Right lobe of liver (tissue), 4 donors: ENCODE data around the gene NCOR1.

Experiments used
- POLR2A ChIP-seq: fragments of 450-650 bp; IDR thresholded peaks from one replicate; pipeline ENCODE4 v1.6.1; 2017; ENCODE audit warnings: antibody characterized with exemption, mild to moderate bottlenecking
- TF ChIP-seq, protein P1 (sequence below), 4 donors: fragments of 200-600 bp in 3 of 4; fragments of 450-650 bp in 1 of 4; IDR thresholded peaks; one replicate each; pipeline versions ENCODE4 v1.5.1 to v1.8.0; 2016 to 2022; ENCODE audit warnings: antibody characterized with exemption in 4 of 4, mild to moderate bottlenecking in 2 of 4
- donor health status: DM: no; HTN: no; CAD: no.
- donor health status: DM: no; HTN: no; CAD: no.
- donor health status: DM: no; HTN: yes; CAD: no.

GRCh38 chr17:16068323-16068722, 147.0 kb downstream of the NCOR1 start:
- TF ChIP-seq, protein P1, sequence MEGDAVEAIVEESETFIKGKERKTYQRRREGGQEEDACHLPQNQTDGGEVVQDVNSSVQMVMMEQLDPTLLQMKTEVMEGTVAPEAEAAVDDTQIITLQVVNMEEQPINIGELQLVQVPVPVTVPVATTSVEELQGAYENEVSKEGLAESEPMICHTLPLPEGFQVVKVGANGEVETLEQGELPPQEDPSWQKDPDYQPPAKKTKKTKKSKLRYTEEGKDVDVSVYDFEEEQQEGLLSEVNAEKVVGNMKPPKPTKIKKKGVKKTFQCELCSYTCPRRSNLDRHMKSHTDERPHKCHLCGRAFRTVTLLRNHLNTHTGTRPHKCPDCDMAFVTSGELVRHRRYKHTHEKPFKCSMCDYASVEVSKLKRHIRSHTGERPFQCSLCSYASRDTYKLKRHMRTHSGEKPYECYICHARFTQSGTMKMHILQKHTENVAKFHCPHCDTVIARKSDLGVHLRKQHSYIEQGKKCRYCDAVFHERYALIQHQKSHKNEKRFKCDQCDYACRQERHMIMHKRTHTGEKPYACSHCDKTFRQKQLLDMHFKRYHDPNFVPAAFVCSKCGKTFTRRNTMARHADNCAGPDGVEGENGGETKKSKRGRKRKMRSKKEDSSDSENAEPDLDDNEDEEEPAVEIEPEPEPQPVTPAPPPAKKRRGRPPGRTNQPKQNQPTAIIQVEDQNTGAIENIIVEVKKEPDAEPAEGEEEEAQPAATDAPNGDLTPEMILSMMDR (IDR thresholded peaks at IDR 0.05): no peak
- TF ChIP-seq POLR2A: no peak
